ENCODE data around the gene SF3B4. TPM values are rescaled to one million over a fixed set of nuclear protein-coding genes. Genes with fewer than 3 reads are reported as not detected.

The SF3B4 gene
- total and polyA plus RNA-seq, 2 donors (not counting 1 experiment from before 2014, with no cell fraction given), result 22.6 to 60.1 TPM

DNA sequence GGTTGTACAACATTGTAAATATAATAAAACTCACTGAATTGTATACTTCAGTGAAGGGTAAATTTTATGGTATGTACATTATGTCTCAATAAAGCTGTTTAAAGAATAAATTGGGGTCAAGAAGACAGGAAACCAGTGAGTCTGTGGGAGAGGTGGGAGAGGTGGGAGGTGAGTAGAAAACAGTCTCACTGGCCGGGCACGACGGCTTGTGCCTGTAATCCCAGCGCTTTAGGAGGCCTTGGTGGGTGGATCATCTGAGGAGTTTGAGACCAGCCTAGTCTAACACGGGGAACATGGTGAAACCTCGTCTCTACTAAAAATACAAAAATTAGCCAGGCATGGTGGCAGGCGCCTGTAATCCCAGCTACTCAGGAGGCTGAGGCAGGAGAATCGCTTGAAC lies 4.9 kb upstream of the SF3B4 start:
- Histone ChIP-seq H3K36me3 (replicated peaks in 1 of 2; ENCODE audit: control extremely low read depth in 1 of 2, control insufficient read depth in 1 of 2, extremely low read depth in 1 of 2, insufficient read depth in 2 of 2, low read length in 1 of 2) (no peaks in the 10 kb centered on the region), H3K79me2 (ENCODE audit: control insufficient read depth, insufficient read depth, low read length) (peaks cover 1% of the 10 kb centered on the region), H3K4me2 (replicated peaks; ENCODE audit: low read depth, low read length, poor library complexity, severe bottlenecking) (no peak overlapping the region), H3K27me3 (replicated peaks in 1 of 4; ENCODE audit: control extremely low read depth in 1 of 4, control insufficient read depth in 3 of 4, insufficient read depth in 4 of 4, low read length in 3 of 4) (peaks cover 0 to 23% (median 2%) of the 10 kb centered on the region in 4 experiments), H4K20me1 (ENCODE audit: control insufficient read depth, insufficient read depth, low read length, poor library complexity, severe bottlenecking) (no peaks in the 10 kb centered on the region), H3K9ac (ENCODE audit: low read length) (no peak overlapping the region), H3K9me3 (ENCODE audit: control extremely low read depth in 1 of 3, control insufficient read depth in 2 of 3, insufficient read depth in 1 of 3, low read length in 2 of 3) (no peaks in the 10 kb centered on the region), H3K27ac (ENCODE audit: low read length in 2 of 2) (no peak overlapping the region), H3K4me3 (ENCODE audit: control extremely low read depth in 1 of 5, extremely low read depth in 1 of 5, insufficient read depth in 1 of 5, low read depth in 2 of 5, low read length in 4 of 5) (no peak overlapping the region), H3K4me1 (ENCODE audit: control insufficient read depth in 2 of 2, insufficient read depth in 2 of 2, low read length in 2 of 2) (peaks cover 7 to 8% of the 10 kb centered on the region in 2 donors), H2AFZ (ENCODE audit: insufficient read depth, low read depth, low read length, poor library complexity, severe bottlenecking) (no peak overlapping the region)
- TF ChIP-seq, protein P1, sequence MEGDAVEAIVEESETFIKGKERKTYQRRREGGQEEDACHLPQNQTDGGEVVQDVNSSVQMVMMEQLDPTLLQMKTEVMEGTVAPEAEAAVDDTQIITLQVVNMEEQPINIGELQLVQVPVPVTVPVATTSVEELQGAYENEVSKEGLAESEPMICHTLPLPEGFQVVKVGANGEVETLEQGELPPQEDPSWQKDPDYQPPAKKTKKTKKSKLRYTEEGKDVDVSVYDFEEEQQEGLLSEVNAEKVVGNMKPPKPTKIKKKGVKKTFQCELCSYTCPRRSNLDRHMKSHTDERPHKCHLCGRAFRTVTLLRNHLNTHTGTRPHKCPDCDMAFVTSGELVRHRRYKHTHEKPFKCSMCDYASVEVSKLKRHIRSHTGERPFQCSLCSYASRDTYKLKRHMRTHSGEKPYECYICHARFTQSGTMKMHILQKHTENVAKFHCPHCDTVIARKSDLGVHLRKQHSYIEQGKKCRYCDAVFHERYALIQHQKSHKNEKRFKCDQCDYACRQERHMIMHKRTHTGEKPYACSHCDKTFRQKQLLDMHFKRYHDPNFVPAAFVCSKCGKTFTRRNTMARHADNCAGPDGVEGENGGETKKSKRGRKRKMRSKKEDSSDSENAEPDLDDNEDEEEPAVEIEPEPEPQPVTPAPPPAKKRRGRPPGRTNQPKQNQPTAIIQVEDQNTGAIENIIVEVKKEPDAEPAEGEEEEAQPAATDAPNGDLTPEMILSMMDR (IDR thresholded peaks at IDR 0.05), result no peak
- no peak for TF ChIP-seq EZH2 (IDR thresholded peaks at IDR 0.05; ENCODE audit: borderline replicate concordance, insufficient read depth, low read depth, low read length, poor library complexity, severe bottlenecking)
- Mint-ChIP-seq H3K27ac (no peak overlapping the region), H3K4me1 (peaks cover 13% of the 10 kb centered on the region), H3K9me3 (ENCODE audit: insufficient read depth) (no peaks in the 10 kb centered on the region), H3K4me3 (no peak overlapping the region), H3K27me3 (peaks cover 50% of the 10 kb centered on the region)
- ChIA-PET POLR2A (interaction anchor here (0.7 kb wide), 1 partner anchor 88 kb away, joined by 4 read pairs; no protein-coding TSS in a partner anchor), CTCF (no interaction called here)
- WGBS (ENCODE audit: insufficient coverage), result 97% methylated on average over 6 of the region's 8 CpGs
- DNase-seq (no peak), ATAC-seq (ENCODE audit: low read depth) (no peak)
- intact Hi-C loops (cut with micrococcal nuclease), result no loop called here

DNA sequence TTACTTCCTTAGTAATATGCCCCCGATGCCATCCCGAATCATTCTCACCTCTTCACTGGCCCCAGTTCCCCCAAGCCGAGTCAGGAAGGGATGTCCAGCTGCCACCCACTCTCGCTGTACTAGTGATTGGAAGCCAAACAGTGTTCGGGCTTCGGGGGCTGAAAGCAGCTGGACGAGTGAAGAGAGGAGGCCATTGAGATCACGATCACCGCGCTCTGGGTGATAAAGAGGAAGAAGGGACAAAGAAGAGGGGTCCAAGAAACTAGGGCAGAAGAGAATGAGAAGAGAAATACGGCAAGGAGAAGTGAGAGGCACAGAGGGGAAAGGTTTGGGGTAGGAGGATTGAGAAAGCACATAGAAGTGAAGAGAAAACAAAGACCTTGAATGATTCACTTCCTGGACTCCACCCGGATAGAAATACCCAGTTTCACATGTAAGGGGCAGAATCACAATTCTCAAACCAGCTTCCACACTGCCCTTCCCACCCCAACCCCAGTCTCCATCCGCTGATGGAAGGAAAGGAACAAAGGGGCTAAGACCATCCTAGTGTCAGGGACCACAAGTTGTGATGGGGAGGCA lies 3.7 kb upstream of the SF3B4 start:
- intact Hi-C loops (cut with micrococcal nuclease), result no loop called here
- H4K20me1 ChIP-seq (ENCODE audit: control insufficient read depth, insufficient read depth, low read length, poor library complexity, severe bottlenecking), result peaks cover 9% of the 10 kb centered on the region
- H2AFZ ChIP-seq (ENCODE audit: insufficient read depth, low read depth, low read length, poor library complexity, severe bottlenecking), result no peak overlapping the region
- H3K27ac ChIP-seq (ENCODE audit: low read length in 2 of 2), result no peak overlapping the region
- Mint-ChIP-seq H3K27ac (no peak overlapping the region), H3K9me3 (ENCODE audit: insufficient read depth) (no peaks in the 10 kb centered on the region), H3K4me3 (no peak overlapping the region), H3K4me1 (peaks cover 19% of the 10 kb centered on the region), H3K27me3 (peaks cover 45% of the 10 kb centered on the region)
- H3K79me2 ChIP-seq (ENCODE audit: control insufficient read depth, insufficient read depth, low read length), result peaks cover 13% of the 10 kb centered on the region
- peaks cover 0 to 23% (median 2%) of the 10 kb centered on the region in 4 experiments for H3K27me3 ChIP-seq (replicated peaks in 1 of 4; ENCODE audit: control extremely low read depth in 1 of 4, control insufficient read depth in 3 of 4, insufficient read depth in 4 of 4, low read length in 3 of 4)
- H3K4me3 ChIP-seq (ENCODE audit: control extremely low read depth in 1 of 5, extremely low read depth in 1 of 5, insufficient read depth in 1 of 5, low read depth in 2 of 5, low read length in 4 of 5), result no peak overlapping the region
- H3K9ac ChIP-seq (ENCODE audit: low read length), result no peak overlapping the region
- ATAC-seq (ENCODE audit: low read depth) (no peak), DNase-seq (no peak)
- TF ChIP-seq EZH2 (IDR thresholded peaks at IDR 0.05; ENCODE audit: borderline replicate concordance, insufficient read depth, low read depth, low read length, poor library complexity, severe bottlenecking), result no peak
- TF ChIP-seq, protein P1 (IDR thresholded peaks at IDR 0.05), result no peak
- no peak overlapping the region for H3K4me2 ChIP-seq (replicated peaks; ENCODE audit: low read depth, low read length, poor library complexity, severe bottlenecking)
- H3K4me1 ChIP-seq (ENCODE audit: control insufficient read depth in 2 of 2, insufficient read depth in 2 of 2, low read length in 2 of 2), result peaks cover 14 to 18% of the 10 kb centered on the region in 2 donors
- ChIA-PET POLR2A (no interaction called here), CTCF (interaction anchor here (1.0 kb wide), 1 partner anchor 31 kb away, joined by 3 read pairs; no protein-coding TSS in a partner anchor)
- no peaks in the 10 kb centered on the region for H3K9me3 ChIP-seq (ENCODE audit: control extremely low read depth in 1 of 3, control insufficient read depth in 2 of 3, insufficient read depth in 1 of 3, low read length in 2 of 3)
- 94% methylated on average over 11 of the region's 13 CpGs for WGBS (ENCODE audit: insufficient coverage)
- peaks cover 0 to 7% of the 10 kb centered on the region in 2 experiments for H3K36me3 ChIP-seq (replicated peaks in 1 of 2; ENCODE audit: control extremely low read depth in 1 of 2, control insufficient read depth in 1 of 2, extremely low read depth in 1 of 2, insufficient read depth in 2 of 2, low read length in 1 of 2)

All from B cell (primary cell).